ENCODE results near the gene TCOF1.

The TCOF1 gene

DNA sequence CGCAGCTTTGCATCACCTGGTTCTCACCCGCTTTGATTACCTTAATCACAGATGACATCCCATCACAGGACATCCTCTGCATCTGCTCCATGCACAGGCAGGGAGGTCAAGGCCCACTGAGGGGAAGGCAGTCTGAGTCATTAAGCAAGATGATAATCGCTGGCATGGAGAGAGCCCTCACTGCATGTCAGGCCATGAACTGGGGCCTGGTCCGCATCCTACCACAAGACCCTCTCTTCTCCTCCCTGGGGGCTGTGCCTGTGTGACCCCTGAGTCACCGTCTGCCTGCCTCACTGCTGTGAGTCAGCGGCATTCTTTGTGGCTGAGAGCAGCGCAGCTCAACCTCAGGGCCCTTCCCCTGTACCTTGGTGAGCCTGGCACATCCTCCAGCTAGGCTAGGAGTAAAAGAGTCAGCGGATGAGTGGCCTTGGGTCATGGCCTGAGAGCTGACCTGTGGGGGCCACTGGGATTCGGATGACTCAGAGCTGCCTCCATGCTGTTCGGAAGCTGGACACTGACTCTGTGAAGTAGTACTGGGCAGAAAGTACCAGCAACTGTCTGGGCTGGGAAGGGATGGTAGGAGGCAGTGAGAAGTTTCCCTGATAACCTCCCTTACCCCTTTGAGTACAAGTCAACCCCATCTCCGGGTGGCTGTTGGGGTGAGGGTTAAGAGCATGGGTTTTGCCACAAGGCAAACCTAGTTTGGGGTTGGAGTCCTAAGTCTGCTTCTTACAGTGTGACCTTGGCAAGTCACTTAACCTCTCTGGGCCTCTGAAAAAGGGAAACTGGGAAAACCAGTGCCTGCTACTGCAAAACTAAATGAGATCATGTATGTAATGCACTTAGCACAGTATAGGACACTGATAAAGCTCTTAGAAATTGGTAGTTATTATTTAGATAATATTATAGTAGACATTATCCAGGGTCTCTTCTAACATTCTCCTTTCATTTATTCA lies 40.2 kb upstream of the TCOF1 start:
- Histone ChIP-seq H3K56ac (ENCODE audit: low read length) (peak overlapping the region; percentile 30), H3K36me3 (ENCODE audit: control insufficient read depth, insufficient read depth, low read length) (no peaks in the 10 kb centered on the region), H3K4ac (ENCODE audit: low read depth, low read length) (no peak overlapping the region), H3K4me2 (ENCODE audit: low read length) (no peak overlapping the region), H2BK15ac (replicated peaks; ENCODE audit: low read depth) (no peak overlapping the region), H4K5ac (ENCODE audit: low read length) (no peak overlapping the region), H3K23ac (ENCODE audit: low read length) (peak overlapping the region; percentile 6), H3K4me1 (ENCODE audit: control insufficient read depth, low read depth, low read length) (peaks cover 5% of the 10 kb centered on the region), H3K27ac (ENCODE audit: low read depth, low read length) (no peak overlapping the region), H2AK5ac (ENCODE audit: low read length) (no peak overlapping the region), H3K9ac (ENCODE audit: low read length) (no peak overlapping the region), H3K18ac (ENCODE audit: low read length) (no peak overlapping the region), H3K4me3 (ENCODE audit: low read length) (no peak overlapping the region), H4K8ac (ENCODE audit: low read depth, low read length) (no peak overlapping the region), H3K27me3 (ENCODE audit: insufficient read depth, low read length, poor library complexity) (no peaks in the 10 kb centered on the region), H2BK5ac (ENCODE audit: low read length) (no peak overlapping the region), H2BK120ac (ENCODE audit: low read depth, low read length) (no peak overlapping the region), H3K79me2 (ENCODE audit: control insufficient read depth, insufficient read depth, low read length) (no peaks in the 10 kb centered on the region), H3K79me1 (ENCODE audit: low read length) (no peaks in the 10 kb centered on the region)
- peak; percentile 95 for DNase-seq
- WGBS (ENCODE audit: extremely low coverage, insufficient coverage, low lambda C conversion rate) = no CpG with 5 or more reads among the region's 11 CpGs

DNA sequence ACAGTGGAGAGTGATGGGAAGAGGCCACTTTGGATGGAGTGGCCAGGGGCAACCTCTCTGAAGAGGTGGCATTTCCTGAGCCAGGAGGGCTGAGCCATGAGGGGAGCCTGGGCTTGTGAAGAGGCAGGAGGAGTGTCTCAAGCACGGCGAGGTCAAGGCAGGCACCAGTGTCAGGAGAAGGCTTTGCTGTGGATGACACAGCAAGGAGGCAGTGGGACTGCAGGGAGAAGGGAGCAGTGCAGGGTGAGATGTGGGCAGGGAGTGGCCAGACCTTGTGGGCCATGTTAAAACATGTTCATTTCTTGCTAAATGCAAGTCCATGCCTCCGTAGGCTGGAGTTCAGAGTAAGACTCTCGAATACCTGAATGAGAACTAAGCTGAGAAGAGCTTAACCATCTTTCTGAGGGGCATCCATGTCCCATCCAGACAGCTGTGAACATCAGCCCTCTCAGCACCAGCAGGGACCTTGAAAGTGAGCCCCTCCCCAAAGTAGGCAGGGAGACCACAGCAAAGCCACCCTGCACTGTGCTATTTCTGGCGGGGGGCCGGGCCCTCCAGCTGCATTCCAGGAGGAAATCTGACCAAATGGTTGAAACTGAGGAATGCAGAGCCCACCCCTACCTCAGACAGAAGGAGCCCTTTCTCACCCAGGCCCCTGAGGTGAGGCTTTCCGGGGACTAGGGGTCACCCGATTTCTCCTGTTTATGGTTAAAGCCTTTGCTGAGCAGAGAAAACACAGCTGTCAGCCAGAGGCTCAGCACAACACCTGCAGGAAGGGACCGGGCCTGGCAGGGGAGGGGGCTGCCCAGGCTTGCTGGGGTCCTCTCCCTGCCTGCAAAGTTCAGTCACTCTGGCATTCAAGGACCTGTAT lies 38.6 kb upstream of the TCOF1 start:
- Histone ChIP-seq H3K9ac (ENCODE audit: low read length) (no peak overlapping the region), H4K5ac (ENCODE audit: low read length) (no peak overlapping the region), H2BK120ac (ENCODE audit: low read depth, low read length) (no peak overlapping the region), H3K36me3 (ENCODE audit: control insufficient read depth, insufficient read depth, low read length) (no peaks in the 10 kb centered on the region), H2AK5ac (ENCODE audit: low read length) (no peak overlapping the region), H3K18ac (ENCODE audit: low read length) (no peak overlapping the region), H3K79me2 (ENCODE audit: control insufficient read depth, insufficient read depth, low read length) (no peaks in the 10 kb centered on the region), H3K4me3 (ENCODE audit: low read length) (no peak overlapping the region), H4K8ac (ENCODE audit: low read depth, low read length) (no peak overlapping the region), H3K56ac (ENCODE audit: low read length) (no peak overlapping the region), H3K4me2 (ENCODE audit: low read length) (no peak overlapping the region), H3K27ac (ENCODE audit: low read depth, low read length) (no peak overlapping the region), H3K27me3 (ENCODE audit: insufficient read depth, low read length, poor library complexity) (no peaks in the 10 kb centered on the region), H3K4ac (ENCODE audit: low read depth, low read length) (no peak overlapping the region), H3K4me1 (ENCODE audit: control insufficient read depth, low read depth, low read length) (peaks cover 5% of the 10 kb centered on the region), H3K23ac (ENCODE audit: low read length) (peak overlapping the region; percentile 69), H2BK15ac (replicated peaks; ENCODE audit: low read depth) (no peak overlapping the region), H3K79me1 (ENCODE audit: low read length) (no peaks in the 10 kb centered on the region), H2BK5ac (ENCODE audit: low read length) (no peak overlapping the region)
- peak; percentile 21 for DNase-seq
- no CpG with 5 or more reads among the region's 9 CpGs for whole genome bisulfite sequencing (ENCODE audit: extremely low coverage, insufficient coverage, low lambda C conversion rate)

DNA sequence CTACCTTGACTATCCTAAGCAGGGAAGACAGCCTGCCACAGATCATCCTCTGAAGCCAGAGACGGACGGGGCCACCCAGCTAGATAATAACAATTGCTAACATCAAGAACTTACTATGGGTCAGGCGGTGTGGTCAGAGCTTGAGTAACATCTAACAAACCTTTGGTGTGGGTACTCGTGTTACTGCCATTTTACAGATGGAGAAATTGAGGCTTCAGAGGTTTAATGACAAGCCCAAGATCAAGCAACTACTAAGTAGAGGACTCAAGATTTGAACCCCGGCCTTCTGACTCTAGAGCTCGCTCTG lies 38.1 kb upstream of the TCOF1 start:
- no peak overlapping the region for H3K4ac ChIP-seq (ENCODE audit: low read depth, low read length)
- H2AK5ac ChIP-seq (ENCODE audit: low read length) = no peak overlapping the region
- peaks cover 5% of the 10 kb centered on the region for H3K4me1 ChIP-seq (ENCODE audit: control insufficient read depth, low read depth, low read length)
- no peak overlapping the region for H3K4me3 ChIP-seq (ENCODE audit: low read length)
- no peak overlapping the region for H2BK15ac ChIP-seq (replicated peaks; ENCODE audit: low read depth)
- no peak for DNase-seq
- no peak overlapping the region for H4K5ac ChIP-seq (ENCODE audit: low read length)
- H3K18ac ChIP-seq (ENCODE audit: low read length) = no peak overlapping the region
- no peak overlapping the region for H3K9ac ChIP-seq (ENCODE audit: low read length)
- H3K36me3 ChIP-seq (ENCODE audit: control insufficient read depth, insufficient read depth, low read length) = no peaks in the 10 kb centered on the region
- H3K4me2 ChIP-seq (ENCODE audit: low read length) = no peak overlapping the region
- H3K27me3 ChIP-seq (ENCODE audit: insufficient read depth, low read length, poor library complexity) = no peaks in the 10 kb centered on the region
- no peak overlapping the region for H2BK120ac ChIP-seq (ENCODE audit: low read depth, low read length)
- H4K8ac ChIP-seq (ENCODE audit: low read depth, low read length) = no peak overlapping the region
- H3K23ac ChIP-seq (ENCODE audit: low read length) = no peak overlapping the region
- no CpG with 5 or more reads among the region's 6 CpGs for WGBS (ENCODE audit: extremely low coverage, insufficient coverage, low lambda C conversion rate)
- no peak overlapping the region for H2BK5ac ChIP-seq (ENCODE audit: low read length)
- H3K56ac ChIP-seq (ENCODE audit: low read length) = no peak overlapping the region
- H3K79me2 ChIP-seq (ENCODE audit: control insufficient read depth, insufficient read depth, low read length) = no peaks in the 10 kb centered on the region
- no peaks in the 10 kb centered on the region for H3K79me1 ChIP-seq (ENCODE audit: low read length)
- H3K27ac ChIP-seq (ENCODE audit: low read depth, low read length) = no peak overlapping the region

DNA sequence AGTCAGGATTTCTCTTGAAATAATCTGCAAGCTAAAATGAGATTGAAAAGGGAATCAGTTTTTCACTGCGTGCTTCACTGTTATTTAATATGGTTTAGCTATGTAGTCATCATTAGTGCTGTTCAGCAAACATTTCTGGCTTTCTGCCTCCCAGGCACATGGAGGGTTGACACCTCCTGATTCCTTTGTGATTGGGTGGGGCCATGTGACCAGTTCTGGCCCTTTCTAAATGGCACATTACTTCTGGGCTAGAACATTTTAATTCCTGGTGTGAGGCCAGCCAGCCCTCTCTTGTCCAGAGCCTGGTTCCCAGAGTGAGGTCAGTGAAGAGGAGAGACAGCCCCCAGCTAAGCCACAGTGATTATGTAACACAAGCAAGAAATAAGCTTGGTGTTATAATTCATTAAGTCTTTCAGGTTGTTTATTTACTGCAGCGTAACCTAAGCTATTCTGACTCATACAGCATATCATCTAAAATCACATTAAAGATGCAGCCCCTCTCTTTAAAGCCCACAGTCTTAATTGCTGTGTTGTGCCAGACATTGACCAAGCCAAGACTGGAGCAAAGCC lies 37.4 kb upstream of the TCOF1 start:
- no peak overlapping the region for H2AK5ac ChIP-seq (ENCODE audit: low read length)
- peaks cover 5% of the 10 kb centered on the region for H3K4me1 ChIP-seq (ENCODE audit: control insufficient read depth, low read depth, low read length)
- peak; percentile 37 for DNase-seq
- H3K18ac ChIP-seq (ENCODE audit: low read length) = no peak overlapping the region
- H3K9ac ChIP-seq (ENCODE audit: low read length) = no peak overlapping the region
- no peak overlapping the region for H3K23ac ChIP-seq (ENCODE audit: low read length)
- no peak overlapping the region for H4K8ac ChIP-seq (ENCODE audit: low read depth, low read length)
- WGBS (ENCODE audit: extremely low coverage, insufficient coverage, low lambda C conversion rate) = no CpG with 5 or more reads among the region's 2 CpGs
- H3K27me3 ChIP-seq (ENCODE audit: insufficient read depth, low read length, poor library complexity) = no peaks in the 10 kb centered on the region
- no peaks in the 10 kb centered on the region for H3K79me1 ChIP-seq (ENCODE audit: low read length)
- H3K4me3 ChIP-seq (ENCODE audit: low read length) = no peak overlapping the region
- H3K36me3 ChIP-seq (ENCODE audit: control insufficient read depth, insufficient read depth, low read length) = no peaks in the 10 kb centered on the region
- H3K4me2 ChIP-seq (ENCODE audit: low read length) = no peak overlapping the region
- H3K4ac ChIP-seq (ENCODE audit: low read depth, low read length) = no peak overlapping the region
- H4K5ac ChIP-seq (ENCODE audit: low read length) = no peak overlapping the region
- H2BK120ac ChIP-seq (ENCODE audit: low read depth, low read length) = no peak overlapping the region
- H2BK5ac ChIP-seq (ENCODE audit: low read length) = no peak overlapping the region
- H3K79me2 ChIP-seq (ENCODE audit: control insufficient read depth, insufficient read depth, low read length) = no peaks in the 10 kb centered on the region
- no peak overlapping the region for H3K56ac ChIP-seq (ENCODE audit: low read length)
- no peak overlapping the region for H2BK15ac ChIP-seq (replicated peaks; ENCODE audit: low read depth)
- H3K27ac ChIP-seq (ENCODE audit: low read depth, low read length) = no peak overlapping the region

DNA sequence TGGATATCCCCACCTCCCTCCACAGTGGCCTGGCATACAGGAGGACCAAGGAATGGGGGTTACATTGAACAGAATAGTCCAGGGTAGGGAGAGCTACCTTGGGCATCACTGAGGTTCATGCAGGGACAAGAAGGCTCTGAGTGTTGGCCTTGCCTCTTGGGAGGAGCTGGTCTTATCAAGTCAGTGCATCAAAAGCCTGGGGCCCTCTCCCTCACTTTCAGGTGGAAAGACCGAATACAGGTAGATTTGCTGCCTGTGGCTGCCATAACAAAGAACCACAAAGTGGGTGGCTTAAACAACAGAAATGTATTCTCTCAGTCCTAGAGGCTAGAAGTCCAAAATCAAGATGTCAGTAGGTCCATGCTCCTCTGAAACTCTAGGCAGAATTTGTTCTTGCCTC lies 36.3 kb upstream of the TCOF1 start:
- Histone ChIP-seq H3K79me1 (ENCODE audit: low read length) (no peaks in the 10 kb centered on the region), H3K4ac (ENCODE audit: low read depth, low read length) (no peak overlapping the region), H3K18ac (ENCODE audit: low read length) (no peak overlapping the region), H3K23ac (ENCODE audit: low read length) (no peak overlapping the region), H3K79me2 (ENCODE audit: control insufficient read depth, insufficient read depth, low read length) (no peaks in the 10 kb centered on the region), H3K27me3 (ENCODE audit: insufficient read depth, low read length, poor library complexity) (no peaks in the 10 kb centered on the region), H4K5ac (ENCODE audit: low read length) (no peak overlapping the region), H2BK120ac (ENCODE audit: low read depth, low read length) (no peak overlapping the region), H3K36me3 (ENCODE audit: control insufficient read depth, insufficient read depth, low read length) (no peaks in the 10 kb centered on the region), H3K4me3 (ENCODE audit: low read length) (no peak overlapping the region), H3K56ac (ENCODE audit: low read length) (no peak overlapping the region), H3K9ac (ENCODE audit: low read length) (no peak overlapping the region), H3K4me1 (ENCODE audit: control insufficient read depth, low read depth, low read length) (peaks cover 5% of the 10 kb centered on the region), H3K4me2 (ENCODE audit: low read length) (no peak overlapping the region), H2BK15ac (replicated peaks; ENCODE audit: low read depth) (no peak overlapping the region), H3K27ac (ENCODE audit: low read depth, low read length) (no peak overlapping the region), H4K8ac (ENCODE audit: low read depth, low read length) (no peak overlapping the region), H2BK5ac (ENCODE audit: low read length) (no peak overlapping the region), H2AK5ac (ENCODE audit: low read length) (no peak overlapping the region)
- DNase-seq = no peak
- WGBS (ENCODE audit: extremely low coverage, insufficient coverage, low lambda C conversion rate) = no CpG with 5 or more reads among the region's 1 CpG

Data from mesendoderm (in vitro differentiated cells).